Urinary bladder (tissue), 4 donors: Measurements from ENCODE around the gene LUC7L2. TPM values are rescaled to one million over a fixed set of nuclear protein-coding genes. Genes with fewer than 3 reads are reported as not detected.
"Not testable (repeated sequence)": the region's sequence is repeated elsewhere in the genome, so short reads cannot be mapped to it uniquely, and the experiment has no call there.

ENCODE experiments used
- DNase-seq: peaks from one replicate; pipeline ENCODE4 v3.0.0-alpha.2; 2015; ENCODE audit errors: extremely low spot score
- H3K27ac ChIP-seq: one replicate; pipeline ENCODE4 v1.5.1; 2013; ENCODE audit warnings: low read depth, mild to moderate bottlenecking, moderate library complexity
- H3K36me3 ChIP-seq: one replicate; pipeline ENCODE4 v1.6.1; 2013; ENCODE audit warnings: mild to moderate bottlenecking, moderate library complexity; ENCODE audit not compliant: insufficient read depth
- H3K4me1 ChIP-seq: one replicate; pipeline ENCODE4 v1.6.1; 2013; ENCODE audit warnings: mild to moderate bottlenecking, moderate library complexity; ENCODE audit not compliant: insufficient read depth
- H3K4me3 ChIP-seq: one replicate; pipeline ENCODE4 v1.5.1; 2013; ENCODE audit warnings: low read depth, low read length
- WGBS: extraction: QIAGEN DNeasy Blood & Tissue Kit; methylation state at CpG from one replicate; pipeline ENCODE4 v1.1.7; 2013; 5-methylcytosine and 5-hydroxymethylcytosine counted together
- polyA plus RNA-seq: library from polyadenylated mRNA; stranded (reverse); fragments of 200-250 nt; gene quantifications from one replicate; pipeline ENCODE4 v1.2.3, GENCODE V29; 2013
- total RNA-seq: library from RNA; depleted of rRNA; stranded (reverse); fragments of >200 nt; gene quantifications from one replicate; pipeline ENCODE4 v1.2.3, GENCODE V29; 2014
- donor health status: healthy with polysubstance abuse.
- donor health status: healthy.

LUC7L2 gene
- total and polyA plus RNA-seq, 2 donors: 54.0 to 94.0 TPM

DNA sequence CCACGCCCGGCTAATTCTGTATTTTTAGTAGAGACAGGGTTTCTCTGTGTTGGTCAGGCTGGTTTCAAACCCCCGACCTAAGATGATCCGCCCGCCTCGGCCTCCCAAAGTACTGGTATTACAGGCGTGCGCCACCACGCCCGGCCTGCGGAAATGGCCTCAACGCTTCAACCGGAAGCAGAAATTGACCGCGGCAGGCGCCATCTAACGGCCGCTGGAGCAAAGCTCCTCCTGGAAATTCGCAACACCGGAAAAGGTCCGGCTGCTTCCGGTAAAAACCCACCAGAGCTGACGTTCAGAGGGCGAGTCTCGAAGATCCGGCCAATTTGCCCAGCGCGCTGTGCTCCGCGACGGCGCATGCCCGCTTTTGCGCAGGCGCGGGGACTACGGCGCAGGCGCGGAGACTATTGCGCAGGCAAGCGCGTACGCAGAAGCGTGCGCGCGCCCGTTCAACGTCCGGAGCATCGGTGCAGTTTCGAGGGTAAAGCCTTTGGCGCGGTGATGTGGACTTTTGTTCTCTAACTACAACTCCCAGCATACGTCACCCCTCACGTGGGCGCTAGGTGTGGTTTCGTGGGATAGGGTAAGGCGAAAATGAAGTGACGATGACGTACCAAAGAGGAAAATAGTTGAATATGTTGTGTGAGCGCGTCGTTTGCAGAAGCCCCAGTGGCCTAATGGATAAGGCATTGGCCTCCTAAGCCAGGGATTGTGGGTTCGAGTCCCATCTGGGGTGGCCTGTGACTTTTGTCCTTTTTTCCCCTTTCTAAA lies 19.5 kb upstream of the LUC7L2 start:
- Histone ChIP-seq H3K36me3 (no peaks in the 10 kb centered on the region), H3K4me1 (no peaks in the 10 kb centered on the region), H3K4me3 (peak overlapping the region; percentile 59), H3K27ac (peak overlapping the region; percentile 99)
- peak; percentile 99 for DNase-seq
- WGBS: 2% methylated on average over 66 of the region's 66 CpGs

DNA sequence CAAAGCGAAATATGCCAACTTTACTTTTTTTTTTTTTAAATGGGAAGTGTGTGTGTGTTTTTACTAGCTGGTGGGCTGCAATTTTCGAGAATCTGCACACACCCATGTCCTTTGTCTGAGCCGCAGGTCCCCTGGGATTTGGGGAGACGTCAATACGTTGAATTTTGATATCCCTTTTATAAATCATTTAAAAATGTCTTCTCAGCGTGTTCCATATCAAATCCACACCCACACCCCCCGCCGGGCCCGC lies 19.0 kb upstream of the LUC7L2 start:
- H3K4me1 ChIP-seq: no peaks in the 10 kb centered on the region
- H3K27ac ChIP-seq: peak overlapping the region; percentile 99
- 0% methylated on average over 9 of the region's 9 CpGs for WGBS
- no peak for DNase-seq
- no peaks in the 10 kb centered on the region for H3K36me3 ChIP-seq
- H3K4me3 ChIP-seq: peak overlapping the region; percentile 59

DNA sequence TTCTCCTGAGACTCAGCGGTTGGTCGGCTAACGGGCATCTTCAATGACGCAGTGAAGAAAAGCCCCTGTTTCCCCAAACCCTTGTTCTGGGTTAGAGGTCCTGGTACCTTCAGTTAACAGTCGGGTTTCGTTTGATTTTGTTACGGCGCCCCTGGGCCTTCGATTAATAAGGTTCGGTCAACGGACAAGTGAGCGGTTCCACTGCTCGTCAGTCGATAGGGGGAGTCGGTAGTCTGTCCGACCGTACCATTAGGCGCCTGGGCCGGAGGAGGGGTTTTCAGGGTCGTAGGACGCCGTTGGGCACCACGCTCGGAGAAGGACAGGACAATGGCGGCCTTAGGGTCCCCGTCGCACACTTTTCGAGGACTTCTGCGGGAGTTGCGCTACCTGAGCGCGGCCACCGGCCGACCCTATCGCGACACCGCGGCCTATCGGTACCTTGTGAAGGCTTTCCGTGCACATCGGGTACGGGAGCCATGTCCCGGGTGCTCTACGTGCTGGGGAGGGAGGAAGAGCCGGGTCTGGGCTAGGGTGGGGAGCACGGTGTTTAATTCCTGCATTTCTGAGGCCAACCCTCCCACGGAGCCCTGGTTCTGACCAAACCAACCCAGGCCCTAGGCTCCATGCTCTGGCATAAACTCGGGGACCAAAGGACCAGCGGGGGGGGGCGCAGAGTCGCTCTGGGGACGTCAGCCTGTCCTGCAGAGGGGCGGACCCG lies 18.5 kb upstream of the LUC7L2 start, which contains the start of gene FMC1:
Gene FMC1, plus strand, starts transcription at position 280 of the 718 bp plus-strand sequence. Its CDS starts 48 bp downstream, at position 328.
- H3K27ac ChIP-seq: peak within 1 kb of the TSS; percentile 99
- H3K4me1 ChIP-seq: no peaks in the 10 kb centered on the region
- H3K4me3 ChIP-seq: peak within 1 kb of the TSS; percentile 59
- H3K36me3 ChIP-seq: no peaks in the 10 kb centered on the region
- peak; percentile 92 for DNase-seq
- WGBS: under 1% methylated on average over 54 of the region's 54 CpGs

DNA sequence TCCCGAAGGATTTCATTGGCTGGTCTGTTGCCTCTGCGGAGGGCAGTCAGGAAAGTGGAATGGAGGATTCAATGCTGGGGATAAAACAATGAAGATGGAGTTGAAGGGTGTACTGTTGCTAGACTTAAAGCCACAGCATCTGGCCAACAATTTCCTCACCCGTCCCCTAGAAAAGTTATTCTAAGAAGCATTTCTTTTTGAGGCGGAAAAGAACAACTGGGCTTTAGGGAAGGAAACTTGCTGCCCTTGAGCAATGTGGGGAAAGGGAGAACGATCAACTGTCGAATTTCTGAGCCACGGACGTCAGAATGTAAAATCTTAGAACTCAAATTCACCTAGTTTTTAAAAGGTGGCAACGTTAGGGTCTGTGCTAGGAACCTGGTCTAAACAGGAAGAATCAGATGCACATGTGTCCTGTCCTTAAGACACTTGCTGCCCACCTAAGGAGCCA lies 17.9 kb upstream of the LUC7L2 start:
- Histone ChIP-seq H3K27ac (peak overlapping the region; percentile 99), H3K4me3 (peak overlapping the region; percentile 59), H3K36me3 (no peaks in the 10 kb centered on the region), H3K4me1 (no peaks in the 10 kb centered on the region)
- WGBS: 0% methylated on average over 9 of the region's 9 CpGs
- DNase-seq: peak; percentile 23

DNA sequence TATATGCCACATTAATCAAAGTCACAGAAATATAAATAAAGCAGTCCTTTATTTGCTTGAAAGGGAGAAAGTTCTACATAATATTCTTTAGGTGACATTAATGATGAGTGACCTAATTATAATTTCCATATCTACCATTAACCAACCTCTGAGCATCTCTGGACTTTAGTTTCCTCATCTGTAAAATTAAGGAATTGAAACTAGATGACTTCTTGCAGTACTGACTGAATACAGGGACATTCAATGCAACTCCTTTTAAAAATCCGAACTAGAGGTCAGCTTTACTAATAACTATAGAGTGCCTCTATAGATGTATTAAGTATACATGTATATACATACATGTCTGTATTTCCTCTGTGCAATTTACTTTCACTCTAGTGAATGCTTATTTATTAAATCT lies 14.7 kb upstream of the LUC7L2 start:
- Histone ChIP-seq H3K4me1 (no peaks in the 10 kb centered on the region), H3K4me3 (no peak overlapping the region), H3K36me3 (no peaks in the 10 kb centered on the region), H3K27ac (no peak overlapping the region)
- DNase-seq: no peak
- 93% methylated on average over 1 of the region's 1 CpG for WGBS

DNA sequence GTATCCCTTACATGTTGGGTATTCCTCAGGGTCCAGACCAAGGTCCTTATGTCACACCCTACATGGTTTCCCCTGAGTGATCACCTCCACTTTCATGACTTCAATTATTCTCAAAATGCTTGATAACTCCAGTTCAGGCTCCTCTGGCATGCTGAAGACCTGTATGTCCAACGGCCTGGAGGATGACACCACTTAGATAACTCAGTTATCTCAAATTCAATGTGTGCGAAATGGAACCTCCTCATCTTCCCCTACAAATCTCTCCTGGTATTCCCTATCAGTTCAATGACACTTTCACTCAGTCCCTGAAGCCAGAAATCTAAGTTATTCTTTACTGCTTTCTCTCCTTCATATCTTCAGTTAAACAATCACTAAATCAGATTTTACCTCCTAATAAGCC lies 8.7 kb upstream of the LUC7L2 start:
- Histone ChIP-seq H3K36me3 (no peaks in the 10 kb centered on the region), H3K4me1 (no peaks in the 10 kb centered on the region), H3K27ac (no peak overlapping the region), H3K4me3 (no peak overlapping the region)
- 91% methylated on average over 2 of the region's 2 CpGs for WGBS
- DNase-seq: no peak

DNA sequence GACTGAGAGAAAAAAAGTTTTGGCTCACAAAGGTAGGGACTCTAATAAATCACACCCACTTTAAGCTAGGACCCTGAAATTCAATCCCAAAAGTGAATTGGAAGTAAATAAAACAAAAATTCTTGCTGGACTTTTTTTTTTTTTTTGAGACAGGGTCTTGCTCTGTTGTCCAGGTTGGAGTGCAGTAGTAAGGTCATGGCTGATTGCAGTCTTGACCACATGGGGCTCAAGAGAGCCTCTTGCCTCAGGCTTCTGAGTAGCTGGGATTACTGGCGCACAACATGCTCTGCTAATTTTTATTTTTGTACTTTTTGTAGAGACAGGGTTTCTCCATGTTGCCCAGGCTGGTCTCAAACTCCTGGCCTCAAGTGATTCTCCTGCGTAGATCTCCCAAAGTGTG lies 5.0 kb upstream of the LUC7L2 start:
- WGBS: 94% methylated on average over 2 of the region's 2 CpGs
- Histone ChIP-seq H3K4me3 (no peak overlapping the region), H3K27ac (no peak overlapping the region), H3K36me3 (no peaks in the 10 kb centered on the region), H3K4me1 (no peaks in the 10 kb centered on the region)
- no peak for DNase-seq

DNA sequence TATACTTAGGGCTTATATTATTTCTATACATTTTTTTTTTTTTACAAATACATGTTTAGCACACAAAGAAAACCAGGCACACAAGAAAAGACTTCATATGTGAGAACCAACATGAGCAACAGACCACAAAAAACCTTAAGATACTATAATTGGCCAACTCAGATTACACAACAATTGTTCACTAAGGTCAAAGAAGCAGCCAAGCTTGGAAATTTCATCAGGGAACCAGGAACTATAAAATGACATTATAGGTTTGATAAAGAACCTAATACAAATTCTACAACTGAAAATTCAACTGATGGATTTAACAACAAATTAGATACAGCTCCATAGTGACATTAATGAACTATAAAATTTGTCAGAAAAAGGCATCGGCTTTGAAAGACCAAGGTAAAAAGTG lies 4.4 kb upstream of the LUC7L2 start:
- WGBS: 95% methylated on average over 1 of the region's 1 CpG

DNA sequence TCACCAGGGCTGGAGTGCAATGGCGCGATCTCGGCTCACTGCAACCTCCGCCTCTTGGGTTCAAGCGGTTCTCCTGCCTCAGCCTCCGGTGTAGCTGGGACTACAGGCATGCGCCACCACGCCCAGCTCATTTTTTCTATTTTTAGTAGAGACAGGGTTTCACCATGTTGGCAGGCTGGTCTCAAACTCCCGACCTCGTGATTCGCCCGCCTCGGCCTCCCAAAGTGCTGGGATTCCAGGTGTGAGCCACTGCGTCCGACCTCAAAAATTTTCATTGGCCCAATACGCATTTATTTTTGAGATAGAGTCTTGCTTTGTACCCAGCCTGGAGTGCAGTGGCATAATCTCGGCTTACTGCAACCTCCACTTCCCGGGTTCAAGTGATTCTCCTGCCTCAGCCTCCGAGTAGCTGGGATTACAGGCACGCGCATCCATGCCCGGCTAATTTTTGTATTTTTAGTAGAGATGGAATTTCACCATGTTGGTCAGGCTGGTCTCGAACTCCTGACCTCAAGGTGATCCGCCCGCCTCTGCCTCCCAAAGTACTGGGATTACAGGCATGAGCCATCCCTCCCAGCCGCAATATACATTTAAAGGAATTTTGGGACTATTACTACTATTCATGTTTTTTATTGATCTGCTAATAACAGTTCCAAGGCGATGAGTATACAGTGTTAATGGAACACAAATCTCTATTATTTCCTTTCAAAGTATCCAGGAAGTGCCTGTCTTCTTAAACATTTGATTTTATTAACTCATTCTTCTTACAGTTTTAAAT lies 1.8 kb upstream of the LUC7L2 start:
- not testable (repeated sequence) for H3K4me1 ChIP-seq, H3K4me3 ChIP-seq, DNase-seq, H3K27ac ChIP-seq, H3K36me3 ChIP-seq
- 91% methylated on average over 27 of the region's 27 CpGs for WGBS

More for the DNA sequence above, 4.4 kb upstream of the LUC7L2 start:
- no peak overlapping the region for H3K4me3 ChIP-seq
- H3K27ac ChIP-seq: no peak overlapping the region
- no peaks in the 10 kb centered on the region for H3K36me3 ChIP-seq
- DNase-seq: no peak
- no peaks in the 10 kb centered on the region for H3K4me1 ChIP-seq

DNA sequence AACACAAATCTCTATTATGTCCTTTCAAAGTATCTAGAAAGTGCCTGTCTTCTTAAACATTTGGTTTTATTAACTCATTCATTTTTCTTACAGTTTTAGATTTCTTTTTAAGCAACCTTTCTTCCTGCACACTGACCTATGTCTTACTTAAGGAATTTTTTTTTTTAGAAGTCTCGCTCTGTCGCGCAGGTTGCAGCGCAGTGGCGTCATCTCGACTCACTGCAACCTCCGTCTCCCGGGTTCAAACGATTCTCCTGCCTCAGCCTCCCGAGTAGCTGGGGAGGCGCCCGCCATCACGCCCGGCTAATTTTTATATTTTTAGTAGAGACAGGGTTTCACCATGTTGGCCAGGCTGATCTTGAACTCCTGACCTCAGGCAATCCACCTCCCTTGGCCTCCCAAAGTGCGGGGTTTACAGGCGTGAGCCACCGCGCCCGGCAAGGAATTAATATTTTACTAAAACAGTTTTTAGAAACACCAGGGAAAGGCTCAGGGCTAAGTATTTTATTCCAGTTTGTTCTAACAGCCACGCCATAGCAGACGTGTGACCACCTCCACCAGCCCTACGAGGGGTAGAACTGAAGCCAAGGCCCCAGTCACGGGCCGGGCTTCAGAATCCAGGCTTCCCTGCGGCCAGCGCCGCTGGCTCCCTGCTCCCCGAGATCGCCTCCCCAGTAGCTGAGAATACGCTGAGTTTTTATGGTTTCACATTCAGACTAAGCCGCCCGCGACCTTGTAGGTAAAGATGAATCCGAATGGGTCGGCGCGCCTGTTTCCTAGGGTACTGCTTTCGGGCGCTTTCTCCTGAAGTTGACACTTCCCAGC lies 941 bp upstream of the LUC7L2 start:
- 1% methylated on average over 39 of the region's 39 CpGs for WGBS
- DNase-seq: no peak
- Histone ChIP-seq H3K27ac (peak overlapping the region; percentile 91), H3K4me1 (no peaks in the 10 kb centered on the region), H3K4me3 (peak overlapping the region; percentile 65), H3K36me3 (no peaks in the 10 kb centered on the region)

DNA sequence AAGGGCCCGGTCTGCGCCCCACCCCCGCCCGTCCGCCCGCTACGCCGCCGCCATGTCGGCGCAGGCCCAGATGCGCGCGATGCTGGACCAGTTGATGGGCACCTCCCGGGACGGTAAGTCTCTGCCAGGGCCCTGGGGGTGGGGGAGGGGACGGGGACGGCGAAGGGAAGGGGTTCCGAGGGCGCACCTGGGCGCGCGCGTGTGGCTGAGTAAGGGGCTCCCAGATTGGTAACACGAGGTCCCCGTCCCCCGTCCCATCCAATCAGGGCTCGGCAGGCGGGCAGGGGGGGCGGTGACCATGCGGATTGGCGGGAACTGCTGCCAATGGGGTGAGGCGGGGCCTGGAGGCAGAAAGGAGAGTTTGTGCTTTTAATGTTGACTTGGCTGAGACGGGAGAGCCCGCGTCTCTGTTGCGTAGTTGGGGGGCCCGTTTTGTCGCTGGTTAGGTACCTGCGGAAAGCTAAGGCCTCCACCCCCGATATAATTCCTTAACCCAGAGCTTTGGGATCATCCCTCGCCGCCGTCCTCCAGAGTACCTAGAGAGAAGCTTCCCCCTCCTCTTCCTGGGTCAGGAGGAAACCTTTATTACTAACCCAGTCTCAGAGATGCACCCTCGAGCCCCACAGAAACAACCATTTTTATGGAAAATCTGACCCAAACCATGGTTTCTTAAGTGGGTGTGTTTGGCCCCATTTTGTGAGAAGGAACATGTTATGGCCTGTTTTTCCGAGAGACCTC lies 685 bp downstream of the LUC7L2 start:
- peak overlapping the region; percentile 100 for H3K27ac ChIP-seq
- peak overlapping the region; percentile 65 for H3K4me3 ChIP-seq
- peak; percentile 91 for DNase-seq
- WGBS: under 1% methylated on average over 47 of the region's 47 CpGs
- H3K36me3 ChIP-seq: peaks cover under 1% of the 10 kb centered on the region
- H3K4me1 ChIP-seq: no peaks in the 10 kb centered on the region

DNA sequence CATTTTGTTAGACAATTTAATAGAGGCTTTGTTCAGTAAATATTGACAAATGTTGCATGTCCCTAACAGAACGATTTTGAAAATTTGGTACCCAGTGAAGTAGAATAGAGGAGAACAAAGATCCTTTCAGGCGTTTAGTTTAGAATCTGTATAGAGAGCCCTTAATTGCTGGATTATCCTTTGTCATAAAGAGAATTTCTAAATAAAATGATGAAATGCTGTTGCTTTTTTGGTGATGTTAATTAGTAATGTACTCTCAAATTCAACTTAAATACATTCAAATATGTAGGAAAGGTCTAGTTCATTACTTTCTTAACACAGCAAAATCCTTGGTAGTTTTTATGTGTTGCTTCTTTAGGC lies 1.2 kb downstream of the LUC7L2 start:
- Histone ChIP-seq H3K4me3 (peak overlapping the region; percentile 65), H3K36me3 (peaks cover 3% of the 10 kb centered on the region), H3K27ac (no peak overlapping the region), H3K4me1 (no peaks in the 10 kb centered on the region)
- DNase-seq: no peak
- 1% methylated on average over 2 of the region's 2 CpGs for WGBS
